ENCODE results near the gene NTM.

Gene NTM

DNA sequence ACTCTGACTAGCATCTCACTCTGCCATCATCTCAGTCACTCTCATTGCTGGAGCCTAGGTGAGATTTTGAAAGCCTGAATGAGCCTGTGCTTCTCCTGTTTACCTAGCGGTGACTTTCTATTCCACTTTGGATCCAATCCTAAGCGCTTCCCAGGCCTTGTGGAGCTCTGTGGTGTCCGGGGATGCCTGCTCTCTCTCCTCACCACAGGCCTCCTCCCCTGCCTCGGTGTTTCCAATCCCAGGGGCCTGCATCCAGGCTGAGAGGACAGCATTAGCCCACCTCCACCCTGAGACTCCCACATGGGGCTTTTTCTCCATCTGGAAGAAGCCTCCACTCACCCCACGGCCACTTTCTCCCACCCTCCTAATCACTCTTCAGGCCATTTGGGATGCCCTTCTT is 380.3 kb downstream of the NTM start:
- DNase-seq: no peak

DNA sequence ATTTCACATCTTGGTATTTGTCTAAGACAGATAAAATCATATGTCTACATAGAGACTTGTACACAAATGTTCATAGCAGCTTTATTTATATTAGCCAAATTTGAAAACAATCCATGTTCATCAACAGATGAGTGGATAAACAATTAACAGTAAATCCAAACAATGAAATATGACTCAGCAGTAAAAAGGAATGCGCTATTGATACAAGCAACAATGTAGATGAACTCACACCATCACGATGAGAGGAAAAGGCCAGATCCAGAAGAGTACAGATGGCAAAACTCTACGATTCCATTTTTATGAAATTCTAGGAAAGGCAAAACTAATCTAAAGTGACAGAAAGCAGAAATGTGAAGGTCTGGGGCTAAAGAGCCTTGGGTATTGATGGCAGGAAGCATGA is 384.3 kb downstream of the NTM start:
- no peak for DNase-seq

DNA sequence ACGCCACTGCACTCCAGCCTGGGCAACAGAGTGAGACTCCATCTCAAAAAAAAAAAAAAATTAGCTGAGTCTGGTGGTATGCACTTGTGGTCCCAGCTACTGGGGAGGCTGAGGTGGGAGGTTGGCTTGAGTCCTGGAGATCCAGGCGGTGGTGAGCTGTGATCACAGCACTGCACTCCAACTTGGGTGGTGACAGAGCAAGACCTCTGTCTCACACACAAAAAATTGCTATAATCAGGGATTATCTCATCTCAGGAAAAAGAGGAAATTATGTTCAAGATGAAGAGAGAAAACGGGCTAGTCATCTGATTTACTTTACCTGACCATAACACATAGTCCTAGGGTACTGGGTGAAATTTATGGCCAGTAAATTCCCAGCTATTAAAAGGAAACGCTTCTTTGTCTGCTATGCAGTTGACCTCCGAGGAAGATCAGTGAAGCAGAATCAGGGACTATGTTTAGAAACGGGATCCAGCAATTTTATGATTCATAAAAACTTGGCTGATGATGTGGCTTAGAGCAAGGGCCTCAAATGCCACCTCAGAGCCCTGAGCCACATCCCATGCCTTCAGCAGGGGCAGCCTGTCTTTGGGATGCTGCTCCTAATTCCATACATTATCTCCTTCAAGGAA is 386.2 kb downstream of the NTM start:
- DNase-seq: no peak

DNA sequence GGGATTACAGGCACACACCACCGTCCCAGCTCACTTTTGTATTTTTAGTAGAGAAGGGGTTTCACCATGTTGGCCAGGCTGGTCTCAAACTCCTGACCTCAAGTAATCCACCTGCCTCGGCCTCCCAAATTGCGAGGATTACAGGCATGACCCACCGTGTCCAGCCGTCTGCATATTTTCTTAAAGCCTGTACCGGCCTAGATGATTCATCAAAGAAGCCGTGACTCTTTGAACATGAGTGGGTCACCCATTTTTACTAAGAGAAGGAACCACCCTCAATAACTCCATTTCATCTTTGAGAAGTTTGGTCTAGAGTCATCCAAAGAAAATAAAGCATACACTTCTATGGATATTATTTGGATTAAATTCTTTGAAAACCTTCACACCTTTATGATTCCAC is 388.3 kb downstream of the NTM start:
- no peak for DNase-seq

DNA sequence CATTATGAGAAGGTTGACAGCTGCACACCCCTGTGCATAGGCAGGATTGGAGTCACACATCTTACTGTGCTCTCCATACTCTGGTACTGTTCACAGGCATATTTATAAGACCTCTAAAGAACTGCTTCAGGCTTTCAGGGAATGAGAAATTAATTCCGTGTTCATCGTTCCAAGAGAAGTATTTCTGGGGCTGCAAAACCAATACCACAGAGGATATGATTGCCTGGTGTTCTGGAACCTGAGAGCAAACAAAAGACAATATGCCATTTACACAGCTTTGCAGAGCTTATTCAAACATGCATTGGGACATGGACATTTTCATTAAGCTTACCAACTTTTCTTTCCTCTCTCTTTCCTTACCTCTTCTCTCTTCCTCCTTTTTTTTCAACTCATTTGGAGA is 388.7 kb downstream of the NTM start:
- no peak for DNase-seq

DNA sequence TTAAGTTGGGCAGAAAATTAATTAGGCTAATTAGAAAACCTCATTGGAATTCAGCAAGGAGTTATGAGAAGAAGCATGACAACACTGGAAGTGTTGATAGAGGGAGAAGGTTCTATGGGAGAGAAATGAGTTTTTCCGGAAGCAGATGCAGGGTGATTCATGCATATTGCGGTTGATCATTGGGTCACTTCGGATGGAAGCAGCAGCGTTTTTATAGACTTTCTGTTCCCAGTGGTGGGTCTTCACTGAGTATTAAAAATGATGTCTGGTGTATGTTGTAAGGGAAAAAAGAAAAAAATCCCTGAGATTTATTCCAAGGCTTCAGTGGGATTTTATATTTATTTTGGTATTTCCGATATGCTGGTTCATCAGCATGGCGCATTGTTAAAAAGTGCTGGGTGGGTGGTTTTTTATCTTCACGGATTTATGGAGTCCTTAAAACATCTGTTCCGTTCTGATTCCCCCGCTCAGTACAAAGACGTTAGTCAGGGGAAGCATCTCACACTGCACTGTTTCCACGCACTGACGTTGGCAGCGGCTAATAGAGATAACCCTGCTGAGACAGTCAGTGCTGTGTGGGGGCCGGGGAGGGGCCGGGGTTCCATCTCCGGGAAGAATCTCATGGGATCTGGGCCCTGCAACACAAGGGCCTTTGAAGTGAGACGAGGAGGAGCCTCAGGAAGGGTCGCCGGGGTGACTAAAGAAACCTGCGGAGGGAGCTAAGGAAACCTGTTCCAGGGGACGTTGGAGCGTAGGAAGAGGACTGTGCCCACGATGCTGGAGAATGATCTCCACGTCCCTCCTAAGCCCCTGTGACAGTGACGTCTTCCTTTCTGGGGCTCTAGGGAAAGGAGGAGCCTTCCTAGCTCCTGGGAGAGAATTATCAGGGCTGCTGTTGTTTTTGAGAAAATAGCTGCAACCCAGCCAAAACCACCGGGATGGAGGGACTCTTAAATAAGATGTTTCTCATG is 390.0 kb downstream of the NTM start:
- no peak for DNase-seq

DNA sequence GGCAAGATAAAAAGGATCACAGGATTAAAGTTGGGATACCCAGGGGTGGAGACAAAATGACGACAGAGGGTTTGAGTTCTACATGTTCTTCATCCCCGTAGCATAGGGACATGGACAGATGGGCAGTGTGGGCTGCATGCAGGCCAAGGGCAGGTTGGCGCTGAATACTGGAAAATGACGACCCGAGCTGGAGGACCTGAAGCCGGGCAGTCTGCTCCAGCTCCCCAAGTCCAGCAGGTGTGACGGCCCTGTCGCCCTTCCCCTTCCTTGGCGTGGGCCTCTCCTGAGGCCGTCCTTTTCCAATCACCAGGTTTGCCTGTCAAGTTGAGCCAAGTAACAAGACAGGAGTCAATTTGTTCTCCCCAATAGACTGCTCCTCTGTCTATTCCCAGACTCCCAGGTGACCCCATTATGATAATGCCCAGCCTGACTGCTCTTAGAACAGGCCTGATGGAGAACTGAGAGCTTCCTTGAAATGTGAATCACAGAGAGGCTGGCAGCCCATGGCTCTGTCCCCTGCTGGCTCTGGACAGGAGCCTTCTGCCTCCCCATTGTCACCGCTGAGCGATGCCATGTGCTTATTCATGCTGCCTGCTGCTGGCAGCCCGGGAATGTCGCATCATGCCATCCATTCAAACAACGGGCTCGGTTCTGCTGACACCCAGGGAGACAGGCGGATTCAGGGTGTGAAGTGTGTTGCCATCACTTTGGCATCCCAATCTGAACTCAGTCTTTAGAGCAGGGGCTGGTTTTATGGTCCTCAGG is 392.1 kb downstream of the NTM start:
- DNase-seq: no peak

DNA sequence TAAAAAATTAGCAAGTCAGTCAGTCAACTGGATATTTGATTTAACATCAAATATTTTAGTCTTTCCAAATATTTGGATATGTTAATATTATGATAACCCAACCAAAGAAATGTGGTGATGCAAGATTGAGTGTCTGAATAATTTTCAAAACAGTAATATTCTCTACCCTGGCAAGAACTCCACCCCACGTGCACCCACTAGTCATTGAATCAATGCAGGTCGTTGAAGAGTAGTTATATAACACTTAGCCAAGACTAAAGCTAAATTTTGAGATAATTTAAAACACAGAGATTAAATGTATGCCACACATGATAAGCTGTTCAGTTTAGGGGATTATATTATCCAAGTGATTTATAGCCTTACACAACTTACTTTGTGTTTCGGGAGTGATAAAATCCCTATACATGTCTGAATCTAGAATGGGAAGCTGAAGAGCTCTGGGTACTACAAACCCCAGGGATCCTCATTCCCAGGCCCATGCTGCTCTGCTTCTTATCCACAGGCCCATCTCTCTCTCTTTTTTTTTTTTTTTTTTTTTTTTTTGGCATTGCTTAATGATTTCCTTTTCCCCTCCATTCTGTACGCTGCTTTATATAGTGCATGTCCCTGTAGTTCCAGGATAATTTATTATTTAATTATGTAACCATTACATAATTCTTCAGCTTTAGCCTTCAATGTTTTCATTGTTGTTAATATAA is 392.9 kb downstream of the NTM start:
- DNase-seq: no peak

DNA sequence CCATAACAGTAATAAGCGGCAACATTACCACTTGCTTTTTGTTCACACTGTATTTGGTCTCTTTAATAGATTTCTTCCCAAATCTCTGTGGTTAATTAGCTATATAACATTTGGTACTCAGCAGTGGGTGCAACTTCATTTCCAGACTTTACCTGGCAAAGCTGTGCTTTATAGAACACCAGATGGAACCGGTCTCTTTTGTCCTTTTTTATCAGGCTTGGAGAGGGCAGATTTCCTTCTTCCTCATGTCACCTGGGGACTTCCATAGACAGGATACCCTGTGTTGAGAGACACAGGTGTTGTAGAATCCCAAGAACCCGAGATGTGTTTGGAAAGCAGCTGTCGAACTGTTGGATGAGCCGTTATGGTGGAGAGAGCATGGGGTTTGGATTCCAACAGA is 393.7 kb downstream of the NTM start:
- no peak for DNase-seq

DNA sequence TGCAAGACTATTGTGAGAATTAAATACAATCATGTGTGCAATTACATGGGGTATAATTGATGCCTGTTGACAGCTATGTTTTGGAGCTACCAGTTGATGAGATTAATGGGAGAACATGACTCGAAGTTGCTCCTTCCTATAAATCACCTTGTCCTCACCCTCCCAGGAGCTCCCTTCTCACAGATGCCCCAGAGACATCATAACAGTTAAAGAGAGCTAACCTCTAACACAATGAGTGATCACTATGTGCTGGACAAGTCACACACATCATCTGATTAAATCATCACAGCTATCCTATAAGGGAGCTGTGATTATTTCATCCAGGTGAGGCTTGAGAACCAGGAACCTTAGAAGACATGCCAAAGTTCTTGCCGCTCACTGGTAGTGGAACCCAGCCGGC is 394.2 kb downstream of the NTM start:
- DNase-seq: no peak

DNA sequence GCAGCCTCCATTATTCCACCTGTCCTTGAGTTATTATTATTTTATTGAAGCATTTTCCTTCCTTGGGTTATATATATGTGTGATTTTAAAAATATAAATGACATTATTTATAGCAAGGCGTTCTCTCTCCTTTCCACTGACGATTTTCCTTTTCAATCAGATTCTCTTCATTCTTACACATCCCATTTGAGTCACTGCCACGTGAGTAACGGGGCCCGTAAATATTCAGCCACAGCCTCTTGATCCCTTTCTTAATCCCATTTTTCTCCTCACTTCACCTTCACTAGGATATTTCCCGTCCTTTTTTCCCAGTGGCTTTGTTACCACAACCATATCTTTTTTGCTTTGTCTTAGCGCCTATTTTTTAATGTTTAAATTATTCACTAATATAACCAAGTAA is 396.2 kb downstream of the NTM start:
- no peak for DNase-seq

DNA sequence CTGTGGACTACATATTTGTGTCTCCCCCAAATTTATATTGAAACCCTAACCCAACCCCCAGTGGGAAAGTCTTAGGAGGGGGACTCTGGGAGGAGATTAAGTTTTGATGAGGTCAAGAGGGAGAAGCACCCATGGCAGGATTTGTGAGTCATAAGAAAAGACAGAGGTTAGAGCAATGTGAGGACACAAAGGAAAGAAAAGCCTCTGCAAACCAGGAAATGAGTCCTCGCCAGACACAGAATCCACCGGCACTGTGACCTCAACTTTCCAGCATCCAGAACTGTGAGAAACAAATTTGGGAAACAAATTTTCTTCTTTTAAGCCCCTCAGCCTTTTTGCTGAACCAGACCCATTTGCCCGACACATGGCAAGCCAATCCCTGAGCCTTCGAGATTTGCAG is 397.0 kb downstream of the NTM start:
- no peak for DNase-seq

DNA sequence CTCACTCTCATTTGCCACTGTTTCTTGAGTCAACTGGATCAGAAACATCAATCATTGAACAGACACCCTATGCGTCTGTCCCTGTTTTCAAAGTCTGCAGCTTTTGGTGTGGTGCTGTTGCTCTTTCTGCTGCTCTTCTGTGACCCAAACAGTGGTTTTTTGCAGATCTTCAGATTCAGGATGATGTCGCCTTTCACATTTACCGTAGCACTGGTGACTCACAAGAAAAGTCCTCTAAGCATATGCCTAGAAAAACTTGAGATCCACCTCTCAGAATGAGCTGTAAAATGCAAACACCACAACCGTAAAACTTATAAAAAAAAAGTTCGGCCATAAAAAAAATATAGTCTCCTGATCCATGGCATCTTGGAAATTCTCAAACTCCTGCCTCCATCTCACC is 400.4 kb downstream of the NTM start:
- DNase-seq: no peak

DNA sequence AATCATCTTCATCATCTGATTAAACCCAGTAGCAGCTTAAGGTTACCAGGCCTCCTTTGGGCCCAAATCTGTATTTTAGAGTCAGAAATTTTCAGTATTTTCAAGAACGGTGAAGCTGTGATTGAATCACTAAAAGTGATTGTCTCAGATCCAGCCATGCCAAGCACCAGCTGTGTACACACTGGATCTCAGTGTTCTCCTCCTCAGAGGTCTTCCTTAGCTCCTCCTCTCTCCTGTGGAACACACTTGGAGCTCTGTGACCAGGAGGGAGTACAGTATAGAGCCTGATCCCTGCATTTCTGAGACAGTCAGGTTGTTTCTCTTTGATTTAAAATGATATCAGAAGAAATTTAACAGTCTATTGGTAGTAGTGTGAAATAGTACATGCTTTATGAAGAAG is 401.1 kb downstream of the NTM start:
- DNase-seq: no peak

DNA sequence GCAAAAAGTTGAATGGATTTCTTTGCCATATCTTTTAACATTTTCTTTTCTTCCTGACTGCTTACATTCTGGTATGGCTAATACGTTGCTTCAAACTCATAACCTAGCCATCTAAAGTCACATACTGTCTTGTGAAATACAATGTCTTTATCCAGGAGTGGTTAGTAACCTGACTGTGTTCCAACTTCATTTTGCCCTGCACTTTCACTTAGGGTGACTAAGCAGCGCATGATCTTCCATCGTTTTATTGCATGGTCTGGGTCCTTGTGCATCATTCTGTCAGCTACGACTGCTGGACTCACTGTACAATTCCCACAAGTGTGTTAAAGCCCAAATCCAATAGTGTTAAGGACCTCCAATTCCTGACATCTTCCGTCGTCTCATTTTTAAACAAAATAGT is 403.2 kb downstream of the NTM start:
- DNase-seq: no peak

DNA sequence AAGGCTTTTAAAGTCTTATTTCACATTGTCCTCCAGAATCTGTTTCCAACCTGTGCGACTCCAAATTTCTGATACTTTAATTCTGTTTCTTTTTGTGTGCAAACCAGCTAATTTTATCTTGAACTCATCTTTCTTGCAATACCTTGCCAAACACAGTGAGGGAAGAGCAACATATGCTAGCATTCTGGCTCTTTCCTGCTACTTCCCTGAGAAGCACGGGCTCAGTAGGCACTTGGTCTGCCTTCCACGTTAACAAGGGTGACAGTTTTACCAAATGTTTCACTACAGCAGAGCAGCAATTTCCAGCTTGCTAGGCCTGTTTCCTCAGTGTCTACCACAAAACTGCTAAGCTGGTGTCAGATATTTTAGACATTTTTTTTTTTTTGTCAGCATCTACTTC is 405.8 kb downstream of the NTM start:
- DNase-seq: no peak

DNA sequence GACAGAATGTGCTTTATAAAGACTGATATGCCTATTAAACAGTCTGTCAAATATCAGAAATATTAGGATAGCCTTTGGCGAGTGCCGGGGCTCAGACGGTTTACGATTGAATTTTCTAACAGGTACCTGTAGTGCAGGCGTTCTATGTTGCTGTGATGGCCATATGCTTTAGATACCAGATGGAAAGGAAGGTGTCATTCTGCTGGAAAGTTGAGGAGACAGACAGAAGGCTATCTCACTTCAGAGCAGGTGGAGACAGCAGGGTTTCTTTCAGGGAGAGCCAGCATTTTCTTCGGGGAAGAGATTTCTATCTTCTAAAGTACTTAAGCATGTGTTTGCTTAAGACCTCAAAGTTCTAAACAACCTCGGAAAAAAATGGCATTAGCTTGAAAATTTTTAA is 415.4 kb downstream of the NTM start:
- no peak for DNase-seq

DNA sequence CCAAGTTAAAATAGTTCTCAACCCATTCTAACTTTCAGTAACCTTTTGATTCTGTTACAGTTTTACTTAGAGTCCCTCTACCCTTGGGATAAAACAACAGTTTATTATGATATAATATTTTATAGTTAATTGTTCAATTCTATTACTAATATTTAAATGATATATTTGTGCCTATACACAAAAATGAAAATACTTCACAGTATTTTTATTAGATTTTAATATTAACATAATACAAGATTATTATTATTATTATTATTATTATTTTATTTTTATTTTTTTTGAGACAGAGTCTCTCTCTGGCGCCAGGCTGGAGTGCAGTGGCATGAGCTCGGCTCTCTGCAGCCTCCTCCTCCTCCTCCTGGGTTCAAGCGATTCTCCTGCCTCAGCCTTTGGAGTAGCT is 416.7 kb downstream of the NTM start:
- DNase-seq: no peak

DNA sequence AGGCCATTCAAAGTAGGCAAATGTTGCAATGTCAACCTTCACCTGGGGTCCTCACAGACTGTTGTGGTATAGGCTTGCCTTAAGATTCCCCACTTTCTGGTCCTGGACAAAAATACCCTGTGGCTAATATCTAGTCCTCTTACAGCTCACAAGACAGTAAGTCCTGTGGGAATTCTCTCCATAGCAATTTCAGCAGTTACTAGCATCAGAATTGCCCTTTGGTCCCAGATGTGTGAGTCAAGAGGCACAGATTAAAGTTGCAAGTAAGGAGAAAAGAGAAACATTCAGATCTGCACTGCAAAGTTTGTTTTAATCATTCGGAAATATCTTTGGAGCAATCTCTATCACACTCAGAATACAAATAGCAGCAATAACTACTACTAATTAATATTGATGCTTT is 420.2 kb downstream of the NTM start:
- no peak for DNase-seq

DNA sequence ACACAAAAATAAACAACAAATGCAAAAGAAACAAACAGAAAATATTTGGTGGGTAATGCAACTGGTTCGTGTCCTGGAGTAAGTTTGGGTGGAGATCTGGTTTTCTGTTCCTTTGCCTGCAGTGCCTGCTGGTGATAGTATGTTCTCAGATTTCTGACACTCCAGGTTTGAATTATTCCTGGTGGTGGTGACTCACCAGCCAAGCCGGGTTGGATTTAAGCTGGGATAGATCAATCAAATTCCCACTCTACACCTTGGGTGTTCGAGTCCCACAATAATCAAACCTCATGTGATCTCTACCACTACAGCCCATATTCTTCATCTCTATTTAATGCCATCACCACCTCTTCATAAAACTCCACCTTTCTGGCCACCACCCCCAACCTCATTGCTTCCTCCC is 421.8 kb downstream of the NTM start:
- no peak for DNase-seq

DNA sequence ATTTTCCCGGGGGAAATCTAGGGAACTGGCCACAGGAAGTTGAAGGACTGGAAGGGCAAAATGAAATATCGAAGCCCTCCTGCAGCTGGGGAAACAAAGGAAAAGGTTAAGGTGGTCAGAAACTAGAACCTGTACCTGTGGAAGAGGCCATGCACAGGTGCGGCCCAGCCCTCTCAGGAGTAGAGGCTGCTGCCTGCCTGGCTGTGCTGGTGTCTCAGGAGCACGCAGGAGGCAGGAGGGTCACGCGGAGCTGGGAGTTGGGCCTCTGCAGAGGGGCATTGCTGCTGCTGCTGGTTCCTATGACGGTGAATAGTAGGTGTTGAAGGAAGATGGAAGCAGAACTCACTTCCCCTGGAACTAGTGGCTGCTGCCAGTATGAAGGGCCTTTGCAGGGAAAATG is 425.7 kb downstream of the NTM start:
- DNase-seq: no peak

DNA sequence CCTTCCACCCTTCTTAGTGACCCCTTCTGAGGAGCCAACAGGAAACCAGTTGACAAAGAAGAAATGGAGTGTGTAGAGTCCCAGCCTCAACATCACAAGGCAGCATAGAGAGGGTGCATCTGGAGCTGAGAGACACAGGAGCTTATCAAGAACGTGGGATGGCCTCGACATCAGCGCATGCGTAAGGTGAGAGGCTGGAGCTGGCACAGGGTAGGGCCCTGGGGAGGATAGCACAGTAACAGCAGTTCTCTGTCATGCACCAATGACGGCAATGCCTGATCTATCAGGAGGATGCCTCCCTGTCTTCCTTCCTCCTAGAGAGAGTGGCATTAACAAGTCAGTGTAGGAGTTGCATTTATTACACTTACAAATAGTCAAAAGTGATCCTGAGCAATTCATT is 426.1 kb downstream of the NTM start:
- DNase-seq: no peak

DNA sequence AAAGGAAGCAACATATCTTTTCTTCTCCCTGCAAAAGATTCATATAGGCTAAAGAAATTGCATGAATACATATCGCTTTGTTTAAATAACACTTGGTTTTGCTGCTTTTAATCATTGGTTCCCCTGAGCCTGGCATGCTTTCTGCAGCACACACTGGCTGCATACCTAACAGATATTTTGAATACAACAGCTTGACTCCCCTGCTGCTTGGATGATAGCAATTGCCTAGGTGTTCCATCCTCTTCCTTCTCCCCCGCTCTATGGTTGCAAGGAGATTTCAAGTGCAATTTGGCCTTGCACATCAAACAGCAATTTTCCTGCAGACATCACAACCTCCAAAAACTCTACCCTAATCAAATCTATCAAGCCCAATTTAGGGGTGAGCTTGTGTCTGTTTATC is 430.0 kb downstream of the NTM start:
- DNase-seq: no peak

All from Kasumi-1 (cell line).